GM18519 (cell line): ENCODE data around the gene KCNAB2.

Source experiments
- ATAC-seq: cut with Tn5 transposase; IDR thresholded peaks from one replicate; pipeline ENCODE4 v1.9.1; 2021; ENCODE audit warnings: mild to moderate bottlenecking, moderate library complexity; ENCODE audit not compliant: unreplicated experiment, low FRiP score

KCNAB2 gene

GRCh38 chr1:6143395-6143794 lies 97.7 kb downstream of the KCNAB2 start:
- ATAC-seq: no peak

GRCh38 chr1:6144175-6144574 lies 98.5 kb downstream of the KCNAB2 start:
- no peak for ATAC-seq

- ATAC-seq: no peak
Observed at GRCh38 chr1:6144647-6145395, 99.1 kb downstream of the KCNAB2 start.

GRCh38 chr1:6145396-6145750 lies 99.7 kb downstream of the KCNAB2 start:
- ATAC-seq: no peak

- ATAC-seq: no peak
Observed at GRCh38 chr1:6145864-6146410, 100.2 kb downstream of the KCNAB2 start.

- no peak for ATAC-seq
Observed at GRCh38 chr1:6148497-6149241, 103.0 kb downstream of the KCNAB2 start.

GRCh38 chr1:6149597-6149996 lies 103.9 kb downstream of the KCNAB2 start:
- ATAC-seq: no peak

- no peak for ATAC-seq
Observed at GRCh38 chr1:6150006-6150938, 104.6 kb downstream of the KCNAB2 start.
